ENCODE measurements around the gene AGAP1.

DNA sequence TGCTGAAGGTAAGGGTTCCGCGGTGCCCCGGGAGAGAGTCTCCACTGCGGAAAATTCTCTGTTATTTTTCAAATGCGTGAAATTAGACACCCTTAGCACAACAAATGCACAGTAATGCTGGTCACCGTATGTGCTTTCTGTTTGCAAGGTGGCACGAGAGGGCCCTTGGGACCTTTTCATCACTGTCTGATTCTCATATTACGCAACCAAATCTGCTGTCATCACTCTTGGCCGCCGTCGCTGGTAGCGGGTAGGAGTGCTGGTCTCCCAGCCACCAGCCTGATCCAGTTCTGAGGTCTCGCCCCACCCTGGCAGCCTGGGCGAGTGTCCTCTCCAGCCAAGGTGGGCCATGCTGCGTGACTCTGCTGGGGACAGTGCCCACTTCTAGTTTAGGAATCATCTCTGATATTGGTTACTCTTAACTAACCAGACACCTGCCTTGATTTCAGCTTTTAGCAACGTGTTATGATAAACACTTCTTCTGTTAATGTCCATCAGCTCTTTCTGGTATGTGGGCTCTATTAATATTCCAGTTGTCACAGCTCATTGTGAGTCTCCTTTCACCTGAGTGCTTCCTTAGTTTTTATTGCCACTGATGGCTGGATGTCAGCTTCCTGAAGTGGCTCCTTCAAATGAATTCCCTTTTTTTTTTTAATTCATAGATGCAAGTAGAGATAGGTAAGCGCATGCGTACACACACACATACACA is 474.9 kb downstream of the AGAP1 start:
- TF ChIP-seq CTCF (IDR thresholded peaks at IDR 0.05) (no peak), EP300 (IDR thresholded peaks at IDR 0.05) (no peak), POLR2AphosphoS5 (IDR thresholded peaks at IDR 0.05) (no peak)
